GM21619 (cell line): ENCODE data around the gene SGPP1.
"Not testable (repeated sequence)": the region's sequence is repeated elsewhere in the genome, so short reads cannot be mapped to it uniquely, and the experiment has no call there.

Source experiments
- ATAC-seq: cut with Tn5 transposase; IDR thresholded peaks from one replicate; pipeline ENCODE4 v1.9.1; 2021; ENCODE audit not compliant: unreplicated experiment

Gene SGPP1

GRCh38 chr14:63726499-63726898 is 1.4 kb downstream of the SGPP1 start:
- ATAC-seq: no peak

GRCh38 chr14:63725786-63726460 is 1.9 kb downstream of the SGPP1 start:
- ATAC-seq: no peak

- no peak for ATAC-seq
These were observed 10.2 kb downstream of the SGPP1 start for GRCh38 chr14:63717702-63718101.

DNA sequence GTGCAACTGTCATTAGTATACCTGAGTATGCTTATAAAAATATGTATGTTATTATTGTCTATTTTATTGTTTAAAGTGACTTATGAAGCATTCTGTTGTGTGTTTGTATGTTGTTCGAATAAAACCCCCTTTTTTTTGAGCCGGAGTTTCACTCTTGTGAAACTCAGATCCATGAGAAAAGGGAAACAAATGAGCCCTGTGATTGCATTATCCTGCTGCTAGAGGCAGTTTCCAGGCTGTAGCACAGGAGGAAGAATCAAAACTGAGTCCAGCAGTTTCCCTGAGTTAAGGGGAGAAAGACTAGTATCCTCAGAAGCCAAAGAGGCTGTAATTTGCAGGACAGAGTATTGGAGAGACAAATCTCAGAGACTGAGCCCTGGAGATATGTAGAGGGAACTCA is 12.5 kb downstream of the SGPP1 start:
- ATAC-seq: no peak

- no peak for ATAC-seq
These were observed 14.1 kb downstream of the SGPP1 start for GRCh38 chr14:63713764-63714163.

DNA sequence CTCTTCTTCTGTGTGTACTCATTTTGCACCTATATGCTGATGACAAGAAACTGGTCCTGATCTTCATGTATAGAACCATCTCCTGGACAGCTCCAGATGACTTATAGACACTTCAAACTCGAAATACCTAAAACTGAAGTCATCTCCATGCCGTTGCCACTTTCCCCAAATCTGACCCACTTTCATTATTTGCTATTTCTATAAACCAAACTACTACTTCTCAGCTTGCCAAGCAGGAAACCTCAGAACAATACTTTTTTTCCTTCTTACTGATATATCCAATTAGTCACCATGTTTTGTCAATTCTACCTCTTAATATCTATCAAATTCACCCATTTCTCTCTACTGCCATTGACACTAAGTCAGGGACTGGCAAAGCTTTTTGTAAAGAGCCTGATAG is 14.8 kb downstream of the SGPP1 start:
- no peak for ATAC-seq

DNA sequence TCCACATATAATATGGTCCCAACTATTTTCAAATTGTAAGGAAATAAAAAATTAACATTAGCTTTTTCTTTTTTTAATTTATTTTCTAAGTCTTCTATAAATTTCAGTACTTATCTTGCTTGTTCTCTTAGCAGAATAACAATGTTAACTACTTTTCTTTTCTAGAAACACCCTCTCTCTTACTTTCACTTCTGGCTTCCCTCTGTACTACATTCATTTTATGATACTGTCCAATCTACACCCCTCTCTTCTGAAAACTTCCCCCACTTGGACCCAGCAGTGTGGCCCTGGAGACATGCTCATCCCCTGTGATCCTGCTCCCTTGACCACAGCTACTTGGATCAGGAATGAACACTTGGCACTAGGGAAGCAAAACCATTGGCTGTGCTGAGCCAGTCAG is 15.7 kb downstream of the SGPP1 start:
- no peak for ATAC-seq

- ATAC-seq: no peak
These were observed 17.4 kb downstream of the SGPP1 start for GRCh38 chr14:63710497-63710896.

GRCh38 chr14:63709589-63709988 is 18.3 kb downstream of the SGPP1 start:
- ATAC-seq: no peak

DNA sequence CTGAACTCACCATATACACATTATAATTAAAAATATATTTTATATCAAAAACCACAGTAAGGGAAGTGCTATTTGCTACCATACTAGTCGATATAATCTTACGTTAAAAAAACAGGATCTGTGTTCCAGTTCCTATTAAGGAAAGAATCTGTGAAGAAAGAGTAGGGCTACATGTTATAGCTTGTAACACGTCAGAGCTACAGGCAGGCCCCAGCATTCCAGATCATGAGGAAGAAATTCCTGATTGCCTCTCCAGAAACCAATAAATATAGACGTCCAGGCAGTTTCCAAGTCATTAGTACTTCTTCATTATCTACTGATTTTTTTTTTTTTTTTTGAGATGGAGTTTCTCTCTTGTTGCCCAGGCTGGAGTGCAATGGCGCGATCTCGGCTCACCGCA is 20.6 kb downstream of the SGPP1 start:
- no peak for ATAC-seq

- ATAC-seq: peak; percentile 46
These were observed 22.2 kb downstream of the SGPP1 start for GRCh38 chr14:63705561-63706070.

- ATAC-seq: not testable (repeated sequence)
These were observed 25.3 kb downstream of the SGPP1 start for GRCh38 chr14:63702530-63702929.

GRCh38 chr14:63701606-63702299 is 26.1 kb downstream of the SGPP1 start:
- no peak for ATAC-seq

DNA sequence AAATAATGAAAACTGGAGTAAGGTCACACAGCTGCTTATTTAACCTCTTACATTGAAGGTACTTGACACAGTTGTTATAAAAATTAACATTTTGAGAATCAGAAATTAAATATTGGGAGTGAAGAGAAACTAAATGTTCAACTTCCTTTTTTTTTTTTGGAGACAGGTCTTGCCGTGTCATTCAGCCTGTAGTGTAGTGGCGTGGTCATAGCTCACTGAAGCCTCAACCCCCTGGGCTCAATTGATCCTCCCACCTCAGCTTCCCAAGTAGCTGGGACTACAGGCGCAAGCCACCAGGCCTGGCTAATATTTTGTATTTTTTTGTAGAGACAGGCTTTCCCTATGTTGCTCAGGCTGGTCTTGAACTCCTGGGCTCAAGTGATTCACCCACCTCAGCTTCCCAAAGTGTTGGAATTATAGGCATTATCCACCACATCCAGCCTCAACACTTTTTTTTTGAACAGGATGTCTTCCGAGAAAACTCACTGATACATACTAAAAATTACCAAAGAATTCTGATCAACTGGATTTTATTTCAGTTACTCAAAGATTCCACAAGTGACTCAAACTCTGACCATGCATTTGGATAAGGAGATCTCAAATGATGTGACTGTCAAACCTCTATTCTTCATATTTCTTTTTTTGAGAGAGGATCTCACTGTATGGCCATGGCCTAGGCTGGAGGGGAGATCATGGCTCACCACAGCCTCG is 35.4 kb downstream of the SGPP1 start:
- no peak for ATAC-seq

DNA sequence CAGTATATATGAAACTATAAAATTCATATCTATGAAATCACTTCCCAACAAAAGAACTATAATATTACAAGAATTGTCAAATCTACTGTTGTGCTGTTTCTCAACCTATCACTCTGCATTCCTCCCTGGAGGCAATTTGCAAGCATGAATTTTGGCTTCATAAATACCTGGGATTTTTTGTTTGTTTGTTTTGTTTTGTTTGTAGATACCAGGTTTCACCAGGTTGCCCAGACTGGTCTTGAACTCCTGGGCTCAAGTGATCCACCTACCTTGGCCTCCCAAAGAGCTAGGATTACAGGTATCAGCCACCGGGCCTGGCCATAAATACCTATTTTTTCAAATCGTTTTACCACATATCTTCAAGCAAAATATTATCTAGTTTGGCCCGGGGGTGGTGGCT is 38.7 kb downstream of the SGPP1 start:
- no peak for ATAC-seq

GRCh38 chr14:63686926-63687325 is 40.9 kb downstream of the SGPP1 start:
- ATAC-seq: no peak

- no peak for ATAC-seq
These were observed 42.5 kb downstream of the SGPP1 start for GRCh38 chr14:63685401-63685800.

DNA sequence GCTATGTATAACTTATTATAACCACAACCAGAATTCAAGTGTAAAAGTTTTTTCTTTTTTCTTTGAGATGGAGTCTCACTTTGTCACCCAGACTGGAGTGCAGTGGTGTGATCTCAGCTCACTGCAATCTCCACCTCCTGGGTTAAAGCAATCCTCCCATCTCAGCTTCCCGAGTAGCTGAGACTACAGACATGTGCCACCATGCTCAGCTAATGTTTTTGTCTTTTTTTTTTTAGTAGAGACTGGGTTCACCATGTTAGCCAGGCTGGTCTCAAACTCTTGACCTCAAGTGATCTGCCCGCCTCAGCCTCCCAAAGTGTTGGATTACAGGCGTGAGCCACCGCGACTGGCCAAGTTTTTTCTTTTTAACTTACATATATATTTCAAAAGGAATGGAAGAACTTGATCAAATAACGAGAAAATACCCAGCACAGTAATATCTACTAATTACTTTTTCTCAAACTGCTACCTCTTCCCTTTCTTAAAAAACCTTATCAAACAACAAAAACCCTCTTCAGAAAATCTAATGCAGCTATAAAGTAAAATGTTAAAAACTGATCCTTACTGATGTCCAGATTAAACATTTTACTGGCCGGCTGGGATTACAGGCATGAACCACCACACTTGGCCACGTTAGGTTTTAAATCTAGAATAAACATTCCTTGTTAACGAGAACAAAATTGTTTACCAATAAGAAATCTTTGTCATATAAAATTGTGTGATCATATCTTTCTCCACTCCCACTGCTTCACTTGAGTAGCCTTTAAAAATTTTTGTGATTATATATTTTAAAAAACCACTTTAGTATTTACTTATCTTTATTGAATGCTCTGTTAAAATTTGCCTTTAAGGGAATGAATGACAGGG is 44.9 kb downstream of the SGPP1 start:
- ATAC-seq: no peak

DNA sequence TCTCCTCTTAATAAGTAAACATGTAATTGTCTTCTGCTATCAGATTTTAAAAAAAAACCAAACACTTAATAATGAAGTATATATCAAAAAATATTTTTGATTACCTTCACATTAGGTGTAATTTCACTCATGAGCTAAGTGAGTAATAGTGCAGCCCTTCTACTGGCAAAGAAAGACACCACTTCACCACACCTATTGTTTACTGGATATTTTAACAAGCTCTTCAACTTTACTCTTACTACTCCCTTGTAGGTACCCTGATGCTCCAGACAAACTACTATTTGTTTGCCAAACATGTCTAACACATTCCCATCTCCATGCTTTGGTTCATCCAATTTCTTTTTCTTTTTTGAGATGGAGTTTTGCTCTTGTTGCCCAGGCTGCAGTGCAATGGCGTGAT is 49.3 kb downstream of the SGPP1 start:
- no peak for ATAC-seq

DNA sequence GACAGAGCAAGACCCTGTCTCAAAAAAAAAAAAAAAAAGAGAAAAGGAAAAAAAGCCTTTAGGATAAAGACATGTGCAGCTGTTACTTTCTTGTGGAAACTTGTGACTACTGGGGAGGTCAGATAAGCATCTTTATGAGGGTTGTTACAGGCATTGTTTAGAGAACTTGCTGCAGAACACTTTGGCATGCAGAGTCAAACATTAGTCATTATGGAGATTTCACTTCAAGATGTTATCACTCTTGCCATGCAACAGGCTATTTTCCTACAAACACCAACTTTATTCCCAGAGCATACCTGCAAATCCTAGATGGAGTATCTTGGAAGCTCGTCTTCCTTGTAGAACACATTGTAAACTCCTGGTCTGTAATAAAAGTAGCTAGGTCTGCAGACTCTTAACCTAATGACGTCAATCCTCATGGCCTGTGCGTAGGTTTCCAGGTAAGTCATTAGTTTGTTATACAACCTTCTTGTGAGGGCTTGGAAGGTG is 49.9 kb downstream of the SGPP1 start:
- ATAC-seq: no peak

- no peak for ATAC-seq
These were observed 51.2 kb downstream of the SGPP1 start for GRCh38 chr14:63676615-63677014.
